Osteocyte (in vitro differentiated cells): ENCODE data around the gene FNDC3B. TPM values are rescaled to one million over a fixed set of nuclear protein-coding genes. Genes with fewer than 3 reads are reported as not detected.

Source experiments
- DNase-seq: peaks from one replicate; pipeline ENCODE4 v3.0.0; 2021; ENCODE audit warnings: mixed read lengths; ENCODE audit not compliant: unreplicated experiment; ENCODE audit errors: extremely low spot score
- H3K27ac Mint-ChIP-seq: one replicate; pipeline ENCODE4 v1.8.0; 2021; ENCODE audit warnings: mild to moderate bottlenecking, mixed read lengths; ENCODE audit not compliant: unreplicated experiment
- H3K27me3 Mint-ChIP-seq: one replicate; pipeline ENCODE4 v1.8.0; 2021; ENCODE audit warnings: mixed read lengths; ENCODE audit not compliant: unreplicated experiment
- H3K36me3 Mint-ChIP-seq: one replicate; pipeline ENCODE4 v1.8.0; 2021; ENCODE audit warnings: mixed read lengths; ENCODE audit not compliant: unreplicated experiment
- H3K4me1 Mint-ChIP-seq: one replicate; pipeline ENCODE4 v1.8.0; 2021; ENCODE audit warnings: mixed read lengths; ENCODE audit not compliant: unreplicated experiment
- H3K4me3 Mint-ChIP-seq: one replicate; pipeline ENCODE4 v1.8.0; 2021; ENCODE audit warnings: mild to moderate bottlenecking, moderate library complexity, mixed read lengths; ENCODE audit not compliant: unreplicated experiment
- H3K9me3 Mint-ChIP-seq: one replicate; pipeline ENCODE4 v1.8.0; 2021; ENCODE audit warnings: mixed read lengths; ENCODE audit not compliant: unreplicated experiment
- total RNA-seq: library from RNA; stranded (reverse); gene quantifications from 2 replicates; pipeline ENCODE4 v1.2.1, GENCODE V29; 2021
- TF ChIP-seq, protein P1 (sequence below): fragments of 200-600 bp; sonication (generic); IDR thresholded peaks from 2 replicates; pipeline ENCODE4 v1.5.0; 2021; ENCODE audit warnings: antibody characterized with exemption, mild to moderate bottlenecking, moderate library complexity

Gene FNDC3B
- total RNA-seq, 1 donor from 2014 or later = 240 TPM

DNA sequence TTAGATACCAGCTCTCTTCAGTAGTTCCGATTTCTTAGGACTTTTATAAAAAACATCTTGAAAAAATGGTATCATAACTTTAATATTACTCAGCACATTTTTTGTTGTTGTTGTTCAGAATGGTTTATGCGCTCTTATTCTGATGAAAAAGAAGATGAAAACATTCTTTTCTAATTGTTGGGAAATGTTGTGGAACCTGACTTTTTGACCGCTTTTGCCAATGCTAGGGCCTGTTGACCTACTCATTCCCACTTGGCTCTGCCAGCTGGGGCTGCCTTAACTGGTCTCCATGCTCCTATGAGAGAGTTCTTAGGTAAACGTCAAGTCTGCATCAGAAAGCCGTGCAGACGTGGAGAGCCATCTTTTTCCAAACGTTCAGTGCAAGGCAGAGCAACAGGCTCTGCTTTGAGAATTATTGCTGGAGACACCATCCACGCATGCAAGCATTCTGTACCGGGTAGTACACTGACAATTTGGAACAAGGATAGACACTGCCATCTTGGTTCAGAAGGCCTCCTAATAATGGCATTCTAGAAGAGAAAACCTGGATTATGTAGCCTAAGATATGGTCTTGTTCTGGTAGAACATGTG, 232.1 kb downstream of the FNDC3B start:
- Mint-ChIP-seq H3K9me3 (no peaks in the 10 kb centered on the region), H3K4me3 (no peak overlapping the region), H3K36me3 (peaks cover 53% of the 10 kb centered on the region), H3K27ac (no peak overlapping the region), H3K4me1 (peaks cover 19% of the 10 kb centered on the region), H3K27me3 (no peaks in the 10 kb centered on the region)
- no peak for DNase-seq
- TF ChIP-seq, protein P1, sequence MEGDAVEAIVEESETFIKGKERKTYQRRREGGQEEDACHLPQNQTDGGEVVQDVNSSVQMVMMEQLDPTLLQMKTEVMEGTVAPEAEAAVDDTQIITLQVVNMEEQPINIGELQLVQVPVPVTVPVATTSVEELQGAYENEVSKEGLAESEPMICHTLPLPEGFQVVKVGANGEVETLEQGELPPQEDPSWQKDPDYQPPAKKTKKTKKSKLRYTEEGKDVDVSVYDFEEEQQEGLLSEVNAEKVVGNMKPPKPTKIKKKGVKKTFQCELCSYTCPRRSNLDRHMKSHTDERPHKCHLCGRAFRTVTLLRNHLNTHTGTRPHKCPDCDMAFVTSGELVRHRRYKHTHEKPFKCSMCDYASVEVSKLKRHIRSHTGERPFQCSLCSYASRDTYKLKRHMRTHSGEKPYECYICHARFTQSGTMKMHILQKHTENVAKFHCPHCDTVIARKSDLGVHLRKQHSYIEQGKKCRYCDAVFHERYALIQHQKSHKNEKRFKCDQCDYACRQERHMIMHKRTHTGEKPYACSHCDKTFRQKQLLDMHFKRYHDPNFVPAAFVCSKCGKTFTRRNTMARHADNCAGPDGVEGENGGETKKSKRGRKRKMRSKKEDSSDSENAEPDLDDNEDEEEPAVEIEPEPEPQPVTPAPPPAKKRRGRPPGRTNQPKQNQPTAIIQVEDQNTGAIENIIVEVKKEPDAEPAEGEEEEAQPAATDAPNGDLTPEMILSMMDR = no peak

DNA sequence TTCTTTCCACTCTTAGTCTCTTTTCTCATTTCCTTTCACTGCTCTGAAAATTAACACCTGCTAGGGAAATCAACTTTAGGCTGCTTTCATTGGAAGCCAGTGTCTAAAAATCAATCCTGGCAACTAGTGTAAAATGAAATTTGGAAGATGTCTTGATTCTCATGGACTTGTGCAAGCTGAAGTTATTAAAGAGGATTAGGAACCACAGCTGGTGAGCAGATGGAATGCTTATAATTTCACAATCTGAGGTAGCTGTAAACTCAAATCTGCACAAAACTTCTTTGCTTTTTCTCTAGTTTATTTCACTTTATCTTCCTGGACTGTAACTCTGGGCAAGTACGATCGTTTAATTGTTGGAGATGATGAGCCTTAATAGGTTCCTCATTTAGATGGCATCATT, 233.3 kb downstream of the FNDC3B start:
- TF ChIP-seq, protein P1 = no peak
- Mint-ChIP-seq H3K27me3 (no peaks in the 10 kb centered on the region), H3K4me1 (peaks cover 20% of the 10 kb centered on the region), H3K36me3 (peaks cover 52% of the 10 kb centered on the region), H3K9me3 (no peaks in the 10 kb centered on the region), H3K27ac (no peak overlapping the region), H3K4me3 (no peak overlapping the region)
- no peak for DNase-seq

DNA sequence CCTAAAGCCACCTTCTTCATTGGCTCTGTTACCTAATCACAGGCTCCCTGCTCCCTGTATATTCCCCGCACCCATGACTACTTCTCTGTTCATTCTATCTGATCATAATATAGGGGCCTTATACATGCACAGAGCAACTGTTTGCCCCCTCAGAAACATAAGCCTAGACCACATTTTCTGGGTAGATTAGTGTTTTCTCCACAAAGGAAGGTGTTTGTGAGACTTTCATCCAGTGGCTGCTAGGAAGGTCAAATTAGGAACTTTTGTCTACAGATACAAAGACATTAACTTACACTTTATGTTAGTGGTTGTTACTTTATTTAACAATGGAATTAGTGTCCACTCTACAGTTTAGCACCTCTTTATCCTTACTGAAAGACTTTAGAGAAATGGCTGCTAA, 234.0 kb downstream of the FNDC3B start:
- peaks cover 47% of the 10 kb centered on the region for H3K36me3 Mint-ChIP-seq
- H3K4me1 Mint-ChIP-seq = peaks cover 26% of the 10 kb centered on the region
- TF ChIP-seq, protein P1 = no peak
- no peak for DNase-seq
- no peaks in the 10 kb centered on the region for H3K27me3 Mint-ChIP-seq
- no peak overlapping the region for H3K4me3 Mint-ChIP-seq
- no peak overlapping the region for H3K27ac Mint-ChIP-seq
- no peaks in the 10 kb centered on the region for H3K9me3 Mint-ChIP-seq

DNA sequence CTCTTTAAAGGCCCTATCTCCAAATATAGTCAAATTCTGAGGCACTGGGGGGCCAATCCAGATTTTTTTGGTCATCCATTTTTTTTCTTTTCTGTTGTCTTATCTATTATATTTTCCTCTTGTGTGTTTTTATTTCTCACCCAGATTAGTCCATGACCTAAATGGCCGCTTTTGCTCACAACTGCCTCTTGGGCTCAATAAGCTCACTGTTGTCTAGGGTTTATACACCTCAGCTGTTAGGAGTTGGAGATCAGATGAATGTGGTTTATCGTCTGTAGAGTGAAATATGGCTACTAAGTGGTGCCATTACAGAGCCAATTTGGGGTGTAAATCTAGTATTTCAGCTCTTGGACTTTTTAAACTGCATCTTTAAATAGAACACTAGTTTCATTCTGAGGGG, 235.5 kb downstream of the FNDC3B start:
- Mint-ChIP-seq H3K27ac (no peak overlapping the region), H3K9me3 (no peaks in the 10 kb centered on the region), H3K36me3 (peaks cover 43% of the 10 kb centered on the region)

DNA sequence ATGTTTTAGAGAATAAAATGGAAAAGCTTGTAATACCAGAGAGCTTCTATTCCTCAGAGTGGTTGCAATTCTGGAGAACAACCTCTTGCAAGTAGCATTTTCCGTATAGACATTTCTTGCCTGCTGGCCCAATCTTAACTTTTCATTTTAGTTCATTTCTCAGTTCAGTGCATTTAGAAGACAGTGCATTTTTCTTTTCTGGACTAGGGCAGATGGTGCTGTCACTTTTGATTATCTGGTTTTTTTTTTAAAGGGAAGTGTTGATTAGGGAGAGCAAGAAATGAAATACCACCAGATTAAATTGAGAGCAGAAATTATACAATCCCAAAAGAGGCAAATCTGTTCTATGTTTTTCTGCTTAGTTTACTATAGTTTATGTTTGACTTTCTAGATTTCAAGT, 236.2 kb downstream of the FNDC3B start:
- H3K36me3 Mint-ChIP-seq = peaks cover 37% of the 10 kb centered on the region
- peak overlapping the region; percentile 23 for H3K27ac Mint-ChIP-seq
- TF ChIP-seq, protein P1 = no peak
- no peak for DNase-seq
- H3K27me3 Mint-ChIP-seq = no peaks in the 10 kb centered on the region
- no peaks in the 10 kb centered on the region for H3K9me3 Mint-ChIP-seq
- H3K4me3 Mint-ChIP-seq = no peak overlapping the region
- H3K4me1 Mint-ChIP-seq = peaks cover 45% of the 10 kb centered on the region

More for the DNA sequence above, 235.5 kb downstream of the FNDC3B start:
- no peak overlapping the region for H3K4me3 Mint-ChIP-seq
- H3K4me1 Mint-ChIP-seq = peaks cover 42% of the 10 kb centered on the region
- no peaks in the 10 kb centered on the region for H3K27me3 Mint-ChIP-seq
- DNase-seq = no peak
- TF ChIP-seq, protein P1 = no peak
